DOHH2 (cell line): ENCODE measurements around the gene DSTN.

ENCODE experiments used
- EZH2phosphoT487 ChIP-seq: fragments of 200-600 bp; sonication (generic); IDR thresholded peaks from 2 replicates; pipeline ENCODE4 v1.6.1; 2017; ENCODE audit warnings: borderline replicate concordance, mild to moderate bottlenecking, antibody characterized with exemption, low read length, moderate library complexity, mixed read lengths
- TF ChIP-seq, protein P1 (sequence below): fragments of 200-600 bp; sonication (generic); IDR thresholded peaks from one replicate; pipeline ENCODE4 v1.5.1; 2014; ENCODE audit warnings: antibody characterized with exemption, mild to moderate bottlenecking, low read depth, low read length; ENCODE audit not compliant: poor library complexity, severe bottlenecking

GRCh38 chr20:17620371-17621228 is 50.7 kb downstream of the DSTN start:
- TF ChIP-seq, protein P1, sequence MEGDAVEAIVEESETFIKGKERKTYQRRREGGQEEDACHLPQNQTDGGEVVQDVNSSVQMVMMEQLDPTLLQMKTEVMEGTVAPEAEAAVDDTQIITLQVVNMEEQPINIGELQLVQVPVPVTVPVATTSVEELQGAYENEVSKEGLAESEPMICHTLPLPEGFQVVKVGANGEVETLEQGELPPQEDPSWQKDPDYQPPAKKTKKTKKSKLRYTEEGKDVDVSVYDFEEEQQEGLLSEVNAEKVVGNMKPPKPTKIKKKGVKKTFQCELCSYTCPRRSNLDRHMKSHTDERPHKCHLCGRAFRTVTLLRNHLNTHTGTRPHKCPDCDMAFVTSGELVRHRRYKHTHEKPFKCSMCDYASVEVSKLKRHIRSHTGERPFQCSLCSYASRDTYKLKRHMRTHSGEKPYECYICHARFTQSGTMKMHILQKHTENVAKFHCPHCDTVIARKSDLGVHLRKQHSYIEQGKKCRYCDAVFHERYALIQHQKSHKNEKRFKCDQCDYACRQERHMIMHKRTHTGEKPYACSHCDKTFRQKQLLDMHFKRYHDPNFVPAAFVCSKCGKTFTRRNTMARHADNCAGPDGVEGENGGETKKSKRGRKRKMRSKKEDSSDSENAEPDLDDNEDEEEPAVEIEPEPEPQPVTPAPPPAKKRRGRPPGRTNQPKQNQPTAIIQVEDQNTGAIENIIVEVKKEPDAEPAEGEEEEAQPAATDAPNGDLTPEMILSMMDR, result no peak
- TF ChIP-seq EZH2phosphoT487, result no peak
